Tibial nerve (tissue), 4 donors: ENCODE results near the gene DCUN1D3. TPM values are rescaled to one million over a fixed set of nuclear protein-coding genes. Genes with fewer than 3 reads are reported as not detected.

ENCODE experiments used
- DNase-seq, 2 donors: peaks; one replicate each; pipeline ENCODE4 v3.0.0-alpha.2; 2019; ENCODE audit warnings: low spot score in 2 of 2
- H3K27ac ChIP-seq, 4 donors: fragments of 200-600 bp; sonication (generic) in 3 of 4; one replicate each; pipeline ENCODE4 v1.5.1; 2017 to 2019; ENCODE audit warnings: mild to moderate bottlenecking in 1 of 4
- H3K27me3 ChIP-seq, 2 donors: fragments of 200-600 bp; sonication (generic) in 1 of 2; one replicate each; pipeline versions ENCODE4 v1.5.1 to v1.6.0; 2017 to 2019
- H3K36me3 ChIP-seq, 3 donors: fragments of 200-600 bp; sonication (generic); one replicate each; pipeline ENCODE4 v1.5.1; 2018 to 2019
- H3K4me1 ChIP-seq, 4 donors: fragments of 200-600 bp; sonication (generic) in 3 of 4; one replicate each; pipeline ENCODE4 v1.5.1; 2017 to 2019
- H3K4me3 ChIP-seq, 4 donors: fragments of 200-600 bp; sonication (generic) in 3 of 4; one replicate each; pipeline ENCODE4 v1.5.1; 2017 to 2019; ENCODE audit warnings: mild to moderate bottlenecking in 1 of 4, moderate library complexity in 1 of 4
- H3K9me3 ChIP-seq, 4 donors: fragments of 200-600 bp; sonication (generic) in 3 of 4; one replicate each; pipeline ENCODE4 v1.5.1; 2017 to 2019
- CTCF ChIP-seq, 5 experiments: fragments of 200-600 bp in 3 of 5; fragments of 450-650 bp in 2 of 5; sonication (generic) in 3 of 5; IDR thresholded peaks; one replicate each; pipeline ENCODE4 v1.5.1; 2016 to 2019; ENCODE audit warnings: antibody characterized with exemption in 5 of 5, mild to moderate bottlenecking in 3 of 5, moderate library complexity in 2 of 5
- EP300 ChIP-seq, 2 donors: sonication (generic); formaldehyde crosslinking; IDR thresholded peaks; one replicate each; pipeline ENCODE4 v1.6.1; 2017; ENCODE audit warnings: antibody characterized with exemption in 2 of 2, mild to moderate bottlenecking in 1 of 2
- POLR2A ChIP-seq, 2 donors: fragments of 450-650 bp; IDR thresholded peaks; one replicate each; pipeline ENCODE4 v1.6.1; 2017; ENCODE audit warnings: antibody characterized with exemption in 2 of 2, mild to moderate bottlenecking in 2 of 2, moderate library complexity in 2 of 2
- WGBS, 2 donors: methylation state at CpG; one replicate each; pipeline ENCODE4 v1.1.5; 2018; 5-methylcytosine and 5-hydroxymethylcytosine counted together
- total RNA-seq, 4 donors: library from RNA; depleted of rRNA; stranded (reverse); fragments of >200 nt; gene quantifications; one replicate each; pipeline ENCODE4 v1.1.0, GENCODE V29; 2016

Gene DCUN1D3
- total RNA-seq, 4 donors from 2014 or later: 28.8 to 37.5 (median 29.3) TPM

DNA sequence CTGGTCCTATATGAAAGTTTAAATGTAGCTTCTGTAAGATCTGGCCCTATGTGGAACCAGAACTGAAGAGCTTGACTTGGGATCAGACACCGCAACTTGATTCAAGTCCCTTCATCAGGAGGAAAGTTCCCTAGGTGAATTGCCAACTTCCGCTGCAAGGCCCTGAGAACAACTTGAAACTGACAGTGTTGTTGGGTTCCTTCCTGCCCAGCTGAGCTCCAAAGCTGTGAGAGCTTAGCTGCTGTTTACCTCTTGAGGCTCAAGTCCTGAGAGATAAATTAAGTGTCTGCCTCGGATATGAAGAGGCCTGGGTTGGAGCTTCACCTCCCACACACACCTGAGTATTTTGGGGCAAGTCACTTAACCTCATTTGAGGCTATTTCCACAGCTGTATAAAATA is 49.2 kb downstream of the DCUN1D3 start:
- Histone ChIP-seq H3K4me3 (no peak overlapping the region), H3K27me3 (no peaks in the 10 kb centered on the region), H3K27ac (peak overlapping the region; percentile 70 to 94 (median 86)), H3K36me3 (peaks cover 0 to 11% (median 0%) of the 10 kb centered on the region in 3 donors), H3K4me1 (peaks cover 0 to 61% (median 35%) of the 10 kb centered on the region in 4 donors), H3K9me3 (no peaks in the 10 kb centered on the region)
- WGBS, 2 donors: 60 to 71% methylated on average over 3 of the region's 3 CpGs
- DNase-seq: no peak
- no peak for TF ChIP-seq EP300 (IDR thresholded peaks at IDR 0.05)
- TF ChIP-seq CTCF (IDR thresholded peaks at IDR 0.05): no peak
- no peak for TF ChIP-seq POLR2A (IDR thresholded peaks at IDR 0.05)

DNA sequence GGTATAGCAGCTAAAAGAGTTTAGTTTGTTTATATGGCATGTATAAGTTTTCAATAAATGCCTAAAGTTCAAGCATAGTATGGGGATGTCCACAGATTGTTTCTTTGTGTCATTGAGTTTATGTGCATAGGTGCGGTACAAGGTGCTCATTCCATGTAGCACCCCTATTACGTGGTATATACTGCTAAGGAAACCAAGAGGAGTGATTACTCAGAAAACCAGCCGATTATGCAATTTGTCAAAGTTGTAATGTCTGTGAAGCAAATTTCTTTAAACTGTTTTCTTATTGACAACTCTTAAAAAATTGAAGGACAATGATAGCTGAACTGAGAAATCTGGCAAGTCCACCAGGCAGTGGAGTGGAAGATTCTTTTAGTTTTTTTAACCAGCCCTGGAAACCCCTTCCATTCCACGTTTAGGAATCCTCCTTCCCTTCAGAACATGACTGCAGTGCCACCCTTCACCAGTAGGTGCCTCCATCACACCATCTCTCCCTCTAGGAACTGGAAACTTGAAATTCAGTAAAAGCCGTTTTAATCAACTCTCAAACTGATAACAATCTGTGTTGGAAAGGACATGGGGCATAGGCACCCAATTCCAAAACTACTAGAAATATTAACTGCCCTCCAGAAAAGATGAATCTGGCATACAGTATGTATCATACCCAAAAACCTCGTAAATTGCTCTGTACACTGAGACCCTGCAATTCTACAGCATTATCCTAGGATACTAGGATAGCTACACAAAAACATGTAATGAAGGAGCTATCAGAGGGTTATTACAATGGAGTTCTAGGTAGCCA is 50.4 kb downstream of the DCUN1D3 start:
- 42 to 45% methylated on average over 6 of the region's 6 CpGs for WGBS, 2 donors
- peak overlapping the region in 3 of 4 donors; percentile 70 to 94 (median 89) for H3K27ac ChIP-seq

DNA sequence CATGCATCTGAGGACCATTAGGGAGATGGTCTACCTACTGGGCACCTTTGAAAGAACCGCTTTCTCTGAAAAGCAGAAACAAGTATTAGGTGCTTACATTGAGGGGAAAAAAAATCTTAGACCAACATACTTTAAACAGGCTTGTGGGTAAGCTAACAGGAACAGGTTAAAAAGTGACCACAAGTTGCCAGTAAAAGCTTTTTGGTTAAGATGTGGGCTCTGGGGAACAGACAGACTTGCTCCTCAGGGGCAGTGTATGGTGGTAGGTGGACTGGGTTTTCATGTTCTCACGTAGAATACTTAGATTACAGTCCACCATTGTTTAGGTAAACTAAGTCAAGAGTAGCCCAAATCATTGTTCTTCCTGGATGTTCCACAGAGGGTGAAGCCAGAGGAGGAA is 52.6 kb downstream of the DCUN1D3 start:
- DNase-seq: no peak
- WGBS, 2 donors: 65 to 76% methylated on average over 2 of the region's 2 CpGs
- H3K27ac ChIP-seq: no peak overlapping the region
- H3K4me3 ChIP-seq: no peak overlapping the region
- no peaks in the 10 kb centered on the region for H3K36me3 ChIP-seq
- peaks cover 0 to 36% (median 22%) of the 10 kb centered on the region in 4 donors for H3K4me1 ChIP-seq
- no peaks in the 10 kb centered on the region for H3K27me3 ChIP-seq
- H3K9me3 ChIP-seq: no peaks in the 10 kb centered on the region
- no peak for TF ChIP-seq CTCF (IDR thresholded peaks at IDR 0.05)
- TF ChIP-seq POLR2A (IDR thresholded peaks at IDR 0.05): no peak
- TF ChIP-seq EP300 (IDR thresholded peaks at IDR 0.05): no peak

More for the DNA sequence above, 50.4 kb downstream of the DCUN1D3 start:
- no peaks in the 10 kb centered on the region for H3K27me3 ChIP-seq
- DNase-seq: peak; percentile 85 to 97
- H3K4me3 ChIP-seq: no peak overlapping the region
- TF ChIP-seq CTCF (IDR thresholded peaks at IDR 0.05): peak; percentile 92 to 97 (median 94)
- TF ChIP-seq EP300 (IDR thresholded peaks at IDR 0.05): peak in 1 of 2 donors; percentile 48
- no peak for TF ChIP-seq POLR2A (IDR thresholded peaks at IDR 0.05)
- H3K36me3 ChIP-seq: peaks cover 0 to 1% (median 0%) of the 10 kb centered on the region in 3 donors
- H3K9me3 ChIP-seq: no peaks in the 10 kb centered on the region
- H3K4me1 ChIP-seq: peaks cover 0 to 55% (median 35%) of the 10 kb centered on the region in 4 donors

DNA sequence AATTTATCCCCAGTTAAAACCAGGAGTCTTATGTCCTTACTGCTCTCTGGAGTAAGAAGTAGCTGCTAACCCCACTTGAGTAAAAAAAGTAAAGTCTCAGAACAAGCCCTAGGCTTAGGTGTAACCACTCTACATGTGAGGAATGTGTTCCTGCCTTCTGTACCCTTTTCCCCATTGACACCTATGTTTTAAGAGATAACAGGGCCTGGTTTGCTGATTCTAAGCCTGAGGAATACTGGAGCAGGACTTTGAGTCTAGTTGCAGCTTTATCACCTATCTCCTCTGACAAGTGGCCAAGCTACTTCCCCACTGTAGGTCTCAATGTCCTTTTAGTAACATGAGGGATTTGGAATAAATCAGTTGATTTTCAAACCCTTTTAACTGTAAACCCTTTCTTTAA is 53.6 kb downstream of the DCUN1D3 start:
- no peak for DNase-seq
- H3K36me3 ChIP-seq: no peaks in the 10 kb centered on the region
- H3K4me3 ChIP-seq: no peak overlapping the region
- H3K27me3 ChIP-seq: no peaks in the 10 kb centered on the region
- no peaks in the 10 kb centered on the region for H3K9me3 ChIP-seq
- peaks cover 0 to 26% (median 16%) of the 10 kb centered on the region in 4 donors for H3K4me1 ChIP-seq
- no peak overlapping the region for H3K27ac ChIP-seq
- no peak for TF ChIP-seq POLR2A (IDR thresholded peaks at IDR 0.05)
- no peak for TF ChIP-seq EP300 (IDR thresholded peaks at IDR 0.05)
- no peak for TF ChIP-seq CTCF (IDR thresholded peaks at IDR 0.05)

- no peaks in the 10 kb centered on the region for H3K9me3 ChIP-seq
- H3K27me3 ChIP-seq: no peaks in the 10 kb centered on the region
- no peak overlapping the region for H3K27ac ChIP-seq
- peaks cover 0 to 20% (median 11%) of the 10 kb centered on the region in 4 donors for H3K4me1 ChIP-seq
- TF ChIP-seq EP300 (IDR thresholded peaks at IDR 0.05) (no peak), CTCF (IDR thresholded peaks at IDR 0.05) (no peak), POLR2A (IDR thresholded peaks at IDR 0.05) (no peak)
- DNase-seq: no peak
- H3K4me3 ChIP-seq: no peak overlapping the region
- whole genome bisulfite sequencing, 2 donors: 91 to 94% methylated on average over 6 of the region's 6 CpGs
- no peaks in the 10 kb centered on the region for H3K36me3 ChIP-seq
Measured at GRCh38 chr16:20846030-20846429, 54.1 kb downstream of the DCUN1D3 start.
